ENCODE measurements around the gene IL22RA1.

IL22RA1 gene

DNA sequence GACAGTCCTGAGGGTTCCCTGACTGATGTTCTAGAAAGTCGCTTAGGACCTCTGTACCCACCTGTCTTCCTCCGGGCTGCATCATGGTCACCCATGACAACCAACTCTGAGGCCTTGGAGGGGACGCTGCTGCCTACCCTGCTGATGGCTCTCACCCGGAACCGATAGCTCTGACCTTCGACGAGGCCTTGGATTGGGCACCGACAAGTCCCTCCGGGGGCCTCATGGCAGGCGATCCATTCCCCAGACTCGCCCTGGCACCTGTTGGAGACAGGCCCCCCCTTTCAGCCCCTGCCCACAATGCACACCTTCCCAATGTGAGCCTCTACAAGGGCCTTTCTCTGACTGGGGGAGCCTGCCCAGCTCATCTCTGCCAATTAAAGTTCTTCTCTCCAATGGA, 52.2 kb downstream of the IL22RA1 start:
- TF ChIP-seq, protein P1, sequence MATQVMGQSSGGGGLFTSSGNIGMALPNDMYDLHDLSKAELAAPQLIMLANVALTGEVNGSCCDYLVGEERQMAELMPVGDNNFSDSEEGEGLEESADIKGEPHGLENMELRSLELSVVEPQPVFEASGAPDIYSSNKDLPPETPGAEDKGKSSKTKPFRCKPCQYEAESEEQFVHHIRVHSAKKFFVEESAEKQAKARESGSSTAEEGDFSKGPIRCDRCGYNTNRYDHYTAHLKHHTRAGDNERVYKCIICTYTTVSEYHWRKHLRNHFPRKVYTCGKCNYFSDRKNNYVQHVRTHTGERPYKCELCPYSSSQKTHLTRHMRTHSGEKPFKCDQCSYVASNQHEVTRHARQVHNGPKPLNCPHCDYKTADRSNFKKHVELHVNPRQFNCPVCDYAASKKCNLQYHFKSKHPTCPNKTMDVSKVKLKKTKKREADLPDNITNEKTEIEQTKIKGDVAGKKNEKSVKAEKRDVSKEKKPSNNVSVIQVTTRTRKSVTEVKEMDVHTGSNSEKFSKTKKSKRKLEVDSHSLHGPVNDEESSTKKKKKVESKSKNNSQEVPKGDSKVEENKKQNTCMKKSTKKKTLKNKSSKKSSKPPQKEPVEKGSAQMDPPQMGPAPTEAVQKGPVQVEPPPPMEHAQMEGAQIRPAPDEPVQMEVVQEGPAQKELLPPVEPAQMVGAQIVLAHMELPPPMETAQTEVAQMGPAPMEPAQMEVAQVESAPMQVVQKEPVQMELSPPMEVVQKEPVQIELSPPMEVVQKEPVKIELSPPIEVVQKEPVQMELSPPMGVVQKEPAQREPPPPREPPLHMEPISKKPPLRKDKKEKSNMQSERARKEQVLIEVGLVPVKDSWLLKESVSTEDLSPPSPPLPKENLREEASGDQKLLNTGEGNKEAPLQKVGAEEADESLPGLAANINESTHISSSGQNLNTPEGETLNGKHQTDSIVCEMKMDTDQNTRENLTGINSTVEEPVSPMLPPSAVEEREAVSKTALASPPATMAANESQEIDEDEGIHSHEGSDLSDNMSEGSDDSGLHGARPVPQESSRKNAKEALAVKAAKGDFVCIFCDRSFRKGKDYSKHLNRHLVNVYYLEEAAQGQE (IDR thresholded peaks at IDR 0.05; ENCODE audit: low read depth) = no peak
- TF ChIP-seq RAD21 (IDR thresholded peaks at IDR 0.05; ENCODE audit: low read depth) (no peak), FOXM1 (IDR thresholded peaks at IDR 0.05; ENCODE audit: borderline replicate concordance, low read depth) (no peak), TAF1 (IDR thresholded peaks at IDR 0.05; ENCODE audit: low read depth) (no peak), CEBPB (IDR thresholded peaks at IDR 0.05) (no peak), NFIC (IDR thresholded peaks at IDR 0.05) (no peak), CREB1 (IDR thresholded peaks at IDR 0.05; ENCODE audit: low read depth) (no peak), EGR1 (IDR thresholded peaks at IDR 0.05) (no peak), ZBTB7A (IDR thresholded peaks at IDR 0.05; ENCODE audit: low read depth) (no peak), TCF12 (IDR thresholded peaks at IDR 0.05; ENCODE audit: low read depth) (no peak), YY1 (IDR thresholded peaks at IDR 0.05; ENCODE audit: low read depth) (no peak)
- TF ChIP-seq, protein P2, sequence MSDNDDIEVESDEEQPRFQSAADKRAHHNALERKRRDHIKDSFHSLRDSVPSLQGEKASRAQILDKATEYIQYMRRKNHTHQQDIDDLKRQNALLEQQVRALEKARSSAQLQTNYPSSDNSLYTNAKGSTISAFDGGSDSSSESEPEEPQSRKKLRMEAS (IDR thresholded peaks at IDR 0.05) = no peak
- TF ChIP-seq, protein P3, sequence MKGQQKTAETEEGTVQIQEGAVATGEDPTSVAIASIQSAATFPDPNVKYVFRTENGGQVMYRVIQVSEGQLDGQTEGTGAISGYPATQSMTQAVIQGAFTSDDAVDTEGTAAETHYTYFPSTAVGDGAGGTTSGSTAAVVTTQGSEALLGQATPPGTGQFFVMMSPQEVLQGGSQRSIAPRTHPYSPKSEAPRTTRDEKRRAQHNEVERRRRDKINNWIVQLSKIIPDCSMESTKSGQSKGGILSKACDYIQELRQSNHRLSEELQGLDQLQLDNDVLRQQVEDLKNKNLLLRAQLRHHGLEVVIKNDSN (IDR thresholded peaks at IDR 0.05) = no peak

DNA sequence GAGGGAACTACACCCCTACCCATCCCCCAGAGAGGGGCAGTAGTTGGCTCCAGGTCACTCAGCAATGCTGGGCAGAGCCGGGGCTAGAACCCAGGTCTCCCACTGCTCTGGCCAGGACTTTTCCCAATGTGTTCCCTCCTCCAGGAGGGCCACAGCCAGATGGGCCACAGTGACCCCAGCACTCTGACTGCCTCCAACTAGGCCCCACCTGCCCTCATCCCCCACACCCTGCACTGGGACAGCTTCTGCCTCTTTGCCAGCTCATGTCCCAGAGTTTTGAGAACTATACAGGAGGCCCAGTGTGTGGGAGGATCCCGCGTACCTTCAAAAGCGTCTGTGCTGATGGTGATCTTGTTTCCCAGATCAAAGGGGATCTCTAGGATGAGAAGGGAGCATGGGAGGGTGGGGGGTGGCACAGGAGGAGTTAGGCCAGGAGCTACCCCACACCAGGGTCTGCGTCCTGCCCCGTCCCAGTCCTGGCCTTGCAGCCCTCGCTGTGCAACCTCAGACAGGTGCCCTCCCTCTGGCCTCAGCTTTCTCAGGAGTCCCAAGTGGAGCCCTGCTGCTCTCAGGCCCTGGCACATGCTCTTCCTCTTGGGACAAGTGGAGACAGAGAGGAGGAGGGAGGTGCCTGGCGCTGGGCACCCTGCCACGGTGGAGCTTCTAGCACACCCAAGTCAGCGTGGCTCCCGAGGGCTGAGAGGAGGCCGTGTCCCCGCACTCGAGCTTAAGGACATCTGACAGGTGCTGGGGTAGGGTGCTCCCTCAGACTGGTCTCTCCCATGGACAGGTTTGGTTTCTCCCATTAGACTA, 53.0 kb downstream of the IL22RA1 start:
- TF ChIP-seq, protein P2 (IDR thresholded peaks at IDR 0.05) = no peak
- no peak for TF ChIP-seq TEAD4 (IDR thresholded peaks at IDR 0.05)
- TF ChIP-seq TCF12 (IDR thresholded peaks at IDR 0.05; ENCODE audit: low read depth) = no peak
- no peak for TF ChIP-seq NFIC (IDR thresholded peaks at IDR 0.05)
- TF ChIP-seq CEBPB (IDR thresholded peaks at IDR 0.05) = no peak
- TF ChIP-seq, protein P1 (IDR thresholded peaks at IDR 0.05; ENCODE audit: low read depth) = no peak
- TF ChIP-seq RAD21 (IDR thresholded peaks at IDR 0.05; ENCODE audit: low read depth) = no peak
- TF ChIP-seq YY1 (IDR thresholded peaks at IDR 0.05; ENCODE audit: low read depth) = no peak
- TF ChIP-seq FOXM1 (IDR thresholded peaks at IDR 0.05; ENCODE audit: borderline replicate concordance, low read depth) = no peak
- TF ChIP-seq EGR1 (IDR thresholded peaks at IDR 0.05) = no peak
- TF ChIP-seq, protein P3 (IDR thresholded peaks at IDR 0.05) = no peak
- no peak for TF ChIP-seq ZBTB7A (IDR thresholded peaks at IDR 0.05; ENCODE audit: low read depth)
- TF ChIP-seq EP300 (IDR thresholded peaks at IDR 0.05; ENCODE audit: borderline replicate concordance) = no peak
- TF ChIP-seq TAF1 (IDR thresholded peaks at IDR 0.05; ENCODE audit: low read depth) = no peak

DNA sequence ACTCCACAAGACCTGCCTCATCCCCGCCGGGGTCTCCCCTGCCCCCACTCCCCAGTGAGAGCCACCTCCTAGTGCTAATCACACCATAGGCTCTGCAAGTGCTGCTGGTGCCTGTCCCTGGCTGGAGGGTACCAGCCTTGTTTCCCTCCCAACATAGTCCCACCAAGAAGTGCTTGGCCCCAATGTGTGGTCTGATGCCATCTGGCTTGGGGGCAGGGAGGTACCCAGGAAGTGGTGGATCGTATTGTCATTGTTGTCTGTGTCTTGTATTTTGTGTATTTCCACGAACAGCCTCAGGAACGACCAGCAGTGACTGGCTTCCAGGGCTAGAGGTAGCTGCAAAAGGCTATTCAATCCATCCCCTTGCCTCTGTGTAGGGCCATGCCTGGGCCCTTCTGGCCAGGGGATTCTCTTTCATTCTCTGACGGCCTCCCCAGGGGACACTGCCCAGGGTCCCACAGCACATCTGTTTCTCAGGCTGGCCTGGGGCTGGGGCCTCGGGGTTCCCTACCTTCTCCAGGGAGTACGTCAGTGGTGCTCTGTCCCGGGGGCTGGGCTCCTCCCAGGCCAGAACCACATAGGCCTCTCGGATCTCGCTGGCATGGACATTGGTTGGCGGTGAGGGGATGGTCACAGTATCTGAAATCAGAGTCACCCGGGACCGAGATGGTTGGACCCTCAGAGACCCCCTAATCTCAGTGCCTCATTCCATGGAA, 53.8 kb downstream of the IL22RA1 start:
- TF ChIP-seq FOXM1 (IDR thresholded peaks at IDR 0.05; ENCODE audit: borderline replicate concordance, low read depth) (no peak), TCF12 (IDR thresholded peaks at IDR 0.05; ENCODE audit: low read depth) (no peak), TAF1 (IDR thresholded peaks at IDR 0.05; ENCODE audit: low read depth) (no peak), RAD21 (IDR thresholded peaks at IDR 0.05; ENCODE audit: low read depth) (no peak), EP300 (IDR thresholded peaks at IDR 0.05; ENCODE audit: borderline replicate concordance) (no peak)
- TF ChIP-seq, protein P2 (IDR thresholded peaks at IDR 0.05) = no peak

DNA sequence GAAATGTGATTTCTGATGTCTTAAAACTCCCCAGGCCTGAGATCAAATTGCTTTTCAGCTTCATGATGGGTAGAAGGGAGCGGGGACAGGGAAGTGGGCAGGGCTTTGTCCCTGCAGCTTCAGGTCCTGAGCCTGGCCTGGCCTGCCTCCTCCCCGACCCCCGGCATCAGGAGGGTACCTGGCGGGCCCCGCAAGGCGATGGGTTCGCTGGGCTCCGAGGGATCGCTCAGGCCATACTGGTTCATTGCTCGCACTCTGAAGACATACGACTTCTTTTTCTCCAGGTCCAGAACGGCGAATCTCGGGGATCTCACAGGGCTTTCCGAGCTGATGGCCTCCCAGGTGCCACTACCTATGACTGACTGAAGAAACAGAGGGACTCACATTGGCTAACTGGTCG, 56.5 kb downstream of the IL22RA1 start:
- TF ChIP-seq RAD21 (IDR thresholded peaks at IDR 0.05; ENCODE audit: low read depth) (no peak), NFIC (IDR thresholded peaks at IDR 0.05) (no peak), FOXM1 (IDR thresholded peaks at IDR 0.05; ENCODE audit: borderline replicate concordance, low read depth) (no peak), EP300 (IDR thresholded peaks at IDR 0.05; ENCODE audit: borderline replicate concordance) (no peak)

DNA sequence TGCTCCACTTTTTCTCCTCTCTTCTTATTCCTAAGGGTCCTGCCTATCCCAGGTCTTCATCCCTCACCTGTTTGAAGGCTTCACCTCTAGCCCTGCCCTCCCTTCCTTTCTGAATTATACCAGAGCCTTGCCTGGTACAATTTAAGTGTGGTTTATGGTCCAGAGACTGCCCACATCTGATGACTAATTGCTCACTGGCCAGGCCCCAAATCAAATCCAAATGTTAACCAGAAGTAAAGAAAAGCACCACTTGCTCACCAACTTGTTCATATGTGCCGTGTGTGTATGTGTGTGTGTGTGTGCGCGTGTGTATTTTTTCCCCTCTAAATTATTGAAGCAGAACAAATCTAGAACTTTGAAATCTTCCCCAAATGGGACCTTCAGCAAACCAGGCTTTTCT, 57.4 kb downstream of the IL22RA1 start:
- TF ChIP-seq EP300 (IDR thresholded peaks at IDR 0.05; ENCODE audit: borderline replicate concordance) = no peak
- TF ChIP-seq RAD21 (IDR thresholded peaks at IDR 0.05; ENCODE audit: low read depth) = no peak
- TF ChIP-seq CREB1 (IDR thresholded peaks at IDR 0.05; ENCODE audit: low read depth) = no peak
- TF ChIP-seq, protein P3 (IDR thresholded peaks at IDR 0.05) = no peak
- TF ChIP-seq TEAD4 (IDR thresholded peaks at IDR 0.05) = no peak
- TF ChIP-seq EGR1 (IDR thresholded peaks at IDR 0.05) = no peak
- TF ChIP-seq YY1 (IDR thresholded peaks at IDR 0.05; ENCODE audit: low read depth) = no peak
- TF ChIP-seq TCF12 (IDR thresholded peaks at IDR 0.05; ENCODE audit: low read depth) = no peak
- TF ChIP-seq, protein P2 (IDR thresholded peaks at IDR 0.05) = no peak
- TF ChIP-seq TAF1 (IDR thresholded peaks at IDR 0.05; ENCODE audit: low read depth) = no peak
- TF ChIP-seq, protein P1 (IDR thresholded peaks at IDR 0.05; ENCODE audit: low read depth) = no peak
- no peak for TF ChIP-seq ZBTB7A (IDR thresholded peaks at IDR 0.05; ENCODE audit: low read depth)
- TF ChIP-seq NFIC (IDR thresholded peaks at IDR 0.05) = no peak
- TF ChIP-seq FOXM1 (IDR thresholded peaks at IDR 0.05; ENCODE audit: borderline replicate concordance, low read depth) = no peak
- no peak for TF ChIP-seq CEBPB (IDR thresholded peaks at IDR 0.05)

Data from Ishikawa (cell line).